ENCODE data around the gene NFE2L1.

DNA sequence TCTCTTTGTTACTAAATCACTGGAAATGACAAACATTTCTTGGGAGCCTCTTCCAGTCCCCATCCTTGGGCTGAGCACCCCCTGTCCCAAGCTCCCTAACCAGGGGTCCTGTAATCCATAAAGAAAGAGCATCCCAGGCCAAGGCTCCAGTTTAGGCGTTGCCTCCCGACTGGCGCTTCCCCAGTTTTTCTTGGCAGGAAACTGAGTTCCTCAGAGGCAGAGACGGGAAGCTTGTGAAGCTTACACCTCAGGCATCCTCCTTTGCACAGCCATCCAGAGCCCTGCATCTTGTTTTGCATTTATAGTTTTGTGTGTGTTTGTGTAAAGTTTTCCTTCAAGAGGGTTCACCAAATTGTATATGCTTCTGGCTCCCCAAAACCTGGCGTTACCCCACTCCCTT, 17.6 kb upstream of the NFE2L1 start:
- no peak for TF ChIP-seq GATA2 (IDR thresholded peaks at IDR 0.05; ENCODE audit: low read depth, low read length)
- TF ChIP-seq GATA3 (IDR thresholded peaks at IDR 0.05; ENCODE audit: low read depth, low read length): no peak
